NCI-H1105 treated with DMSO at 0.1 percent for 48 hours (cell line): ENCODE measurements around the gene ROPN1L.

ENCODE experiments used
- DNase-seq: peaks from one replicate; lab custom pipeline; 2025; lab: John Stamatoyannopoulos, UW

ROPN1L gene

GRCh38 chr5:10427978-10428377 is 13.7 kb upstream of the ROPN1L start:
- DNase-seq: no peak

- DNase-seq: no peak
These were observed 10.3 kb upstream of the ROPN1L start for GRCh38 chr5:10431415-10431814.

- DNase-seq: no peak
These were observed 9.3 kb upstream of the ROPN1L start for GRCh38 chr5:10432059-10433008.

- no peak for DNase-seq
These were observed 7.3 kb upstream of the ROPN1L start for GRCh38 chr5:10434392-10434791.

GRCh38 chr5:10438301-10438700 is 3.4 kb upstream of the ROPN1L start:
- no peak for DNase-seq

GRCh38 chr5:10439692-10440091 is 2.0 kb upstream of the ROPN1L start:
- no peak for DNase-seq

- DNase-seq: no peak
These were observed 1.2 kb upstream of the ROPN1L start for GRCh38 chr5:10440367-10440990.

- DNase-seq: no peak
These were observed 335 bp downstream of the ROPN1L start for GRCh38 chr5:10441992-10442435.

GRCh38 chr5:10442576-10442975 is 897 bp downstream of the ROPN1L start:
- DNase-seq: no peak

GRCh38 chr5:10445352-10445751 is 3.7 kb downstream of the ROPN1L start:
- no peak for DNase-seq

GRCh38 chr5:10446490-10446889 is 4.8 kb downstream of the ROPN1L start:
- no peak for DNase-seq

GRCh38 chr5:10447041-10447440 is 5.4 kb downstream of the ROPN1L start:
- DNase-seq: no peak

- no peak for DNase-seq
These were observed 7.2 kb downstream of the ROPN1L start for GRCh38 chr5:10448754-10449360.

- DNase-seq: no peak
These were observed 9.6 kb downstream of the ROPN1L start for GRCh38 chr5:10451137-10451824.

GRCh38 chr5:10452768-10453331 is 11.2 kb downstream of the ROPN1L start:
- DNase-seq: peak; percentile 68

GRCh38 chr5:10453545-10453944 is 11.9 kb downstream of the ROPN1L start:
- no peak for DNase-seq

GRCh38 chr5:10454591-10455276 is 13.1 kb downstream of the ROPN1L start:
- no peak for DNase-seq

GRCh38 chr5:10455277-10455670 is 13.6 kb downstream of the ROPN1L start:
- DNase-seq: no peak

- DNase-seq: no peak
These were observed 15.1 kb downstream of the ROPN1L start for GRCh38 chr5:10456583-10457420.
